ENCODE measurements around the gene TC2N. TPM values are rescaled to one million over a fixed set of nuclear protein-coding genes. Genes with fewer than 3 reads are reported as not detected.

The TC2N gene
- polyA plus RNA-seq, 6 donors from 2014 or later: 0.60 to 16.6 (median 7.4) TPM

Other genes starting within 250 kb of the TC2N start
- under 1 TPM in 1 of 6 donors, not detected in 5; 0.71 TPM for gene CATSPERB, start 135.4 kb downstream of the TC2N start, polyA plus RNA-seq (ENCODE audit: low read depth in 6 of 6)
- 1 to 10 TPM in 2 of 6 donors, under 1 TPM in 3, not detected in 1; 0.39 to 2.0 (median 0.61) TPM for gene FBLN5, start 80.2 kb upstream of the TC2N start, polyA plus RNA-seq (ENCODE audit: low read depth in 6 of 6)
- gene TRIP11, start 172.5 kb upstream of the TC2N start, polyA plus RNA-seq (ENCODE audit: low read depth in 6 of 6): 10 to 100 TPM; 32.2 to 86.1 (median 51.7) TPM
- gene ATXN3, start 239.0 kb upstream of the TC2N start, polyA plus RNA-seq (ENCODE audit: low read depth in 6 of 6): 10 to 100 TPM in 5 of 6 donors, 1 to 10 TPM in 1; 9.0 to 23.4 (median 16.0) TPM